Middle frontal gyrus (tissue), 1 donor: Measurements from ENCODE around the gene TAS2R19.
"Not testable (repeated sequence)": the region's sequence is repeated elsewhere in the genome, so short reads cannot be mapped to it uniquely, and the experiment has no call there.

Experiments used
- DNase-seq: peaks from one replicate; pipeline ENCODE4 v3.0.0-alpha.2; 2015; ENCODE audit warnings: low spot score; ENCODE audit errors: extremely low spot score

Gene TAS2R19

GRCh38 chr12:11022520-11022919 is at the start of gene TAS2R19:
TSS of gene TAS2R19 (minus strand) at chr12:11022620. CDS start at chr12:11022571, 49 bp downstream.
- DNase-seq = no peak

- DNase-seq = no peak
Observed at GRCh38 chr12:11071414-11071813, 49.0 kb upstream of the TAS2R19 start.

- no peak for DNase-seq
Observed at GRCh38 chr12:11070999-11071398, 48.6 kb upstream of the TAS2R19 start.

GRCh38 chr12:11069854-11070365 is 47.5 kb upstream of the TAS2R19 start:
- no peak for DNase-seq

- DNase-seq = no peak
Observed at GRCh38 chr12:11067514-11067913, 45.1 kb upstream of the TAS2R19 start.

- not testable (repeated sequence) for DNase-seq
Observed at GRCh38 chr12:11062194-11062593, 39.8 kb upstream of the TAS2R19 start, which contains the start of gene TAS2R46. TSS of gene TAS2R46 (minus strand) at chr12:11062294. CDS start at chr12:11062294, 0 bp downstream.

- DNase-seq = no peak
Observed at GRCh38 chr12:11059784-11060183, 37.4 kb upstream of the TAS2R19 start.

- no peak for DNase-seq
Observed at GRCh38 chr12:11059041-11059440, 36.6 kb upstream of the TAS2R19 start.

GRCh38 chr12:11055306-11055705 is 32.9 kb upstream of the TAS2R19 start:
- no peak for DNase-seq

GRCh38 chr12:11049806-11050531 is 27.5 kb upstream of the TAS2R19 start:
- not testable (repeated sequence) for DNase-seq

- not testable (repeated sequence) for DNase-seq
Observed at GRCh38 chr12:11041366-11041765, 18.9 kb upstream of the TAS2R19 start.

- DNase-seq = no peak
Observed at GRCh38 chr12:11040162-11040561, 17.7 kb upstream of the TAS2R19 start.

GRCh38 chr12:11039171-11039570 is 16.8 kb upstream of the TAS2R19 start:
- no peak for DNase-seq

GRCh38 chr12:11033959-11034358 is 11.5 kb upstream of the TAS2R19 start:
- not testable (repeated sequence) for DNase-seq

GRCh38 chr12:11031307-11031706 is 8.9 kb upstream of the TAS2R19 start, which contains the start of gene TAS2R31:
TSS of gene TAS2R31 (minus strand) at chr12:11031407. CDS start at chr12:11031335, 72 bp downstream.
- DNase-seq = no peak

GRCh38 chr12:11026118-11026517 is 3.7 kb upstream of the TAS2R19 start:
- no peak for DNase-seq

- DNase-seq = no peak
Observed at GRCh38 chr12:11023387-11023786, 967 bp upstream of the TAS2R19 start.

- peak; percentile 23 for DNase-seq
Observed at GRCh38 chr12:11016937-11017336, 5.5 kb downstream of the TAS2R19 start.

- DNase-seq = no peak
Observed at GRCh38 chr12:11015775-11016430, 6.5 kb downstream of the TAS2R19 start.

- DNase-seq = no peak
Observed at GRCh38 chr12:11014234-11014633, 8.2 kb downstream of the TAS2R19 start.

GRCh38 chr12:11007608-11008007 is 14.8 kb downstream of the TAS2R19 start:
- DNase-seq = no peak

- DNase-seq = no peak
Observed at GRCh38 chr12:10998204-10998603, 24.2 kb downstream of the TAS2R19 start, which contains the start of gene TAS2R20. TSS of gene TAS2R20 (minus strand) at chr12:10998304. CDS start at chr12:10997875, 429 bp downstream.
